Measurements from ENCODE around the gene NAPEPLD. TPM values are rescaled to one million over a fixed set of nuclear protein-coding genes. Genes with fewer than 3 reads are reported as not detected.

The NAPEPLD gene
- total RNA-seq, 3 donors from 2014 or later: 43.9 to 71.0 (median 45.9) TPM

DNA sequence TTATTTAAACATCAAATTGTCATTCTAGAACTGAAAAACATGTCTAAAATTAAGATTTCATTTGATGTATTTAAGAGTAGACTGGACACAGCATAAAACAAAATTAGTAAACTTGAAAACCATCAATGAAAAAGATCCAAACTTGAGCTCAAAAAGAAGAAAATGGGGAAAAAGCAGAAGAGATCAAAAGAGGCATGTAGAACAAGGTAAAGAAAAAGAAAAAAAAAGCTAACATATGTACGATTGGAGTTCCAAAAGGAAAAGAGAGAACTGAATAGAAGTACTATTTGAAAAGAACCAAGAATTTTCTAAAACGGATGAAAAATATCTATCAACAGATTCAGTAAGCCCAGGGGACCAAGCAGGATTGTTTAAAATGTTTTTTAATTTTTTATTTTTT, 77.9 kb downstream of the NAPEPLD start:
- peaks cover 12% of the 10 kb centered on the region for H3K4me1 ChIP-seq (ENCODE audit: low read depth)
- DNase-seq (no peak), ATAC-seq (no peak)
- intact Hi-C loops (cut with DNase I, micrococcal nuclease): no loop called here
- H3K4me3 ChIP-seq: no peak overlapping the region
- H3K9me3 ChIP-seq: no peaks in the 10 kb centered on the region
- TF ChIP-seq, protein P1, sequence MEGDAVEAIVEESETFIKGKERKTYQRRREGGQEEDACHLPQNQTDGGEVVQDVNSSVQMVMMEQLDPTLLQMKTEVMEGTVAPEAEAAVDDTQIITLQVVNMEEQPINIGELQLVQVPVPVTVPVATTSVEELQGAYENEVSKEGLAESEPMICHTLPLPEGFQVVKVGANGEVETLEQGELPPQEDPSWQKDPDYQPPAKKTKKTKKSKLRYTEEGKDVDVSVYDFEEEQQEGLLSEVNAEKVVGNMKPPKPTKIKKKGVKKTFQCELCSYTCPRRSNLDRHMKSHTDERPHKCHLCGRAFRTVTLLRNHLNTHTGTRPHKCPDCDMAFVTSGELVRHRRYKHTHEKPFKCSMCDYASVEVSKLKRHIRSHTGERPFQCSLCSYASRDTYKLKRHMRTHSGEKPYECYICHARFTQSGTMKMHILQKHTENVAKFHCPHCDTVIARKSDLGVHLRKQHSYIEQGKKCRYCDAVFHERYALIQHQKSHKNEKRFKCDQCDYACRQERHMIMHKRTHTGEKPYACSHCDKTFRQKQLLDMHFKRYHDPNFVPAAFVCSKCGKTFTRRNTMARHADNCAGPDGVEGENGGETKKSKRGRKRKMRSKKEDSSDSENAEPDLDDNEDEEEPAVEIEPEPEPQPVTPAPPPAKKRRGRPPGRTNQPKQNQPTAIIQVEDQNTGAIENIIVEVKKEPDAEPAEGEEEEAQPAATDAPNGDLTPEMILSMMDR (IDR thresholded peaks at IDR 0.05): no peak
- no peaks in the 10 kb centered on the region for H3K36me3 ChIP-seq (ENCODE audit: low read depth)

GRCh38 chr7:103068414-103069403, 80.2 kb downstream of the NAPEPLD start:
- H3K9me3 ChIP-seq: no peaks in the 10 kb centered on the region
- H3K36me3 ChIP-seq (ENCODE audit: low read depth): no peaks in the 10 kb centered on the region

DNA sequence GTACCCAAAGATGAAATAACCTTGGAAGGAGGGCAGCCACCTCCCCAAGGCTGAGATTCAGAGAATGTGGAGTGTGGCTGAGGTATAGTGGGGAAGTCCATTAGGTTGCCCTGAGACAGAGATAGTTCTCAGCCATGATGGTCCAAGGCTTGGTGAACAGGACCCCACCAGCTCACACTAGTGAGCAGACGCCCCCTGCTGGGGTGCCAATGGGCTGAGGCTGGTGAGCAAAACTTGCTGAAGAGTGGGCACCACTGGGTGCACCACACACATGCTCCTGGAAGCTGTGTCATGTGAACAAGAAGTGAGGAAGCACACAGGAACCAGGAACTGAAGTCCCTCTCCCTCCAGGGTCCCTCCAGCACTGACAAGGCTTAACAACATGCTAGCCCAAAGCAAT, 83.2 kb downstream of the NAPEPLD start:
- TF ChIP-seq, protein P1 (IDR thresholded peaks at IDR 0.05): no peak
- Histone ChIP-seq H3K4me3 (no peak overlapping the region), H3K9me3 (no peaks in the 10 kb centered on the region), H3K4me1 (ENCODE audit: low read depth) (no peaks in the 10 kb centered on the region), H3K36me3 (ENCODE audit: low read depth) (no peaks in the 10 kb centered on the region)
- ATAC-seq (peak; percentile 34), DNase-seq (peak in 2 of 3 donors; percentile 36 to 39)
- intact Hi-C loops (cut with DNase I, micrococcal nuclease): no loop called here

More at GRCh38 chr7:103068414-103069403, 80.2 kb downstream of the NAPEPLD start:
- ATAC-seq (no peak), DNase-seq (no peak)
- H3K4me1 ChIP-seq (ENCODE audit: low read depth): peaks cover 3% of the 10 kb centered on the region
- intact Hi-C loops (cut with DNase I, micrococcal nuclease): no loop called here
- TF ChIP-seq, protein P1 (IDR thresholded peaks at IDR 0.05): no peak
- H3K4me3 ChIP-seq: no peak overlapping the region

DNA sequence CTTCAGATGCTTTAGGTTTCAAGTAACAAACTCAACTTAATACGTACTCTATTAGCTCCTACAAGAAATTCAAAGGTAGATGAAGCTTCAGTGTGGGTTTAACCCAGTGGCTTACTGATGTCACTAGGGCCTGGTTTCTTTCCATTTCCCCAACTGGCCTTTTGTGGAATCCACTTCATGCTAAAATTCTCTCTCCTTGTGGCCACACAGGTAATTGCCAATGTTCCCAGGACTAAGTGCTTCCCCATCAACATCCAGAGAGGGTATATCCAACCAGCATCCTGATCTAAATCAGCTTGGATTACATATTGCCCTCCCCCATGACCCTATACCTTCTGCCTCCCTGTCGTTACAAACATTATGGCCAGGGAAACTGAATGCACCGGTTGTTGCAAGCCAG, 85.0 kb downstream of the NAPEPLD start:
- intact Hi-C loops (cut with DNase I, micrococcal nuclease): no loop called here
- H3K4me1 ChIP-seq (ENCODE audit: low read depth): no peaks in the 10 kb centered on the region
- no peak for ATAC-seq

GRCh38 chr7:103059471-103059870, 89.4 kb downstream of the NAPEPLD start:
- Histone ChIP-seq H3K36me3 (ENCODE audit: low read depth) (no peaks in the 10 kb centered on the region), H3K4me3 (no peak overlapping the region), H3K9me3 (no peaks in the 10 kb centered on the region), H3K4me1 (ENCODE audit: low read depth) (no peaks in the 10 kb centered on the region)
- TF ChIP-seq, protein P1 (IDR thresholded peaks at IDR 0.05): no peak
- DNase-seq: no peak
- intact Hi-C loops (cut with DNase I, micrococcal nuclease): no loop called here
- no peak for ATAC-seq

More for the DNA sequence above, 85.0 kb downstream of the NAPEPLD start:
- Histone ChIP-seq H3K4me3 (no peak overlapping the region), H3K36me3 (ENCODE audit: low read depth) (no peaks in the 10 kb centered on the region), H3K9me3 (no peaks in the 10 kb centered on the region)
- TF ChIP-seq, protein P1 (IDR thresholded peaks at IDR 0.05): no peak
- no peak for DNase-seq

Data from mucosa of descending colon (tissue), 3 donors.